GM12864 (cell line): Measurements from ENCODE around the gene CCT5.

Source experiments
- DNase-seq: peaks from one replicate; pipeline ENCODE4 v3.0.0-alpha.2; 2011; ENCODE audit warnings: low read depth
- H3K4me3 ChIP-seq: 2 replicates; pipeline ENCODE4 v1.5.1; 2011; ENCODE audit warnings: mild to moderate bottlenecking, low read depth, low read length, control low read depth
- TF ChIP-seq, protein P1 (sequence below): IDR thresholded peaks from 2 replicates; pipeline ENCODE4 v1.5.1; 2011; ENCODE audit warnings: low read depth, mild to moderate bottlenecking, moderate library complexity, low read length, control low read depth, inconsistent platforms; ENCODE audit errors: missing control alignments

CCT5 gene

DNA sequence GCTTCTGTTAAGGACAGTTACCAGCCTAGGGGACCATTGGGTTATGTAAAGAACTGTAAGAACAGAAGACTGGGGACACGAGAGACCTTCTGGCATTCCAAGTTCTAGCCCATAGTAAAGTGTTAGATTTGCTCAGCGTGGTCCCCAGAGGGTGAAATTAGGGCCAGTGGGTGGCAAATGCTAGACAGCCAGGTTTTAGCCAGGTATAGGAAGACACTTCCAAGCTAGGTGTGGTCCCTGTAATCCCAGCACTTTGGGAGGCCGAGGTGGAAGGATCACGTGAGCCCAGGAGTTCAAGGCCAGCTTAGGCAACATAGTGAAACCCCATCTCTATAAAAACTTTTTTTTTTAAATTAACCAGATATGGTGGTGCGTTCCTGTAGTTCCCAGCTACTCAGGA is 34.7 kb upstream of the CCT5 start:
- TF ChIP-seq, protein P1, sequence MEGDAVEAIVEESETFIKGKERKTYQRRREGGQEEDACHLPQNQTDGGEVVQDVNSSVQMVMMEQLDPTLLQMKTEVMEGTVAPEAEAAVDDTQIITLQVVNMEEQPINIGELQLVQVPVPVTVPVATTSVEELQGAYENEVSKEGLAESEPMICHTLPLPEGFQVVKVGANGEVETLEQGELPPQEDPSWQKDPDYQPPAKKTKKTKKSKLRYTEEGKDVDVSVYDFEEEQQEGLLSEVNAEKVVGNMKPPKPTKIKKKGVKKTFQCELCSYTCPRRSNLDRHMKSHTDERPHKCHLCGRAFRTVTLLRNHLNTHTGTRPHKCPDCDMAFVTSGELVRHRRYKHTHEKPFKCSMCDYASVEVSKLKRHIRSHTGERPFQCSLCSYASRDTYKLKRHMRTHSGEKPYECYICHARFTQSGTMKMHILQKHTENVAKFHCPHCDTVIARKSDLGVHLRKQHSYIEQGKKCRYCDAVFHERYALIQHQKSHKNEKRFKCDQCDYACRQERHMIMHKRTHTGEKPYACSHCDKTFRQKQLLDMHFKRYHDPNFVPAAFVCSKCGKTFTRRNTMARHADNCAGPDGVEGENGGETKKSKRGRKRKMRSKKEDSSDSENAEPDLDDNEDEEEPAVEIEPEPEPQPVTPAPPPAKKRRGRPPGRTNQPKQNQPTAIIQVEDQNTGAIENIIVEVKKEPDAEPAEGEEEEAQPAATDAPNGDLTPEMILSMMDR = no peak
- no peak for DNase-seq
- H3K4me3 ChIP-seq = no peak overlapping the region

DNA sequence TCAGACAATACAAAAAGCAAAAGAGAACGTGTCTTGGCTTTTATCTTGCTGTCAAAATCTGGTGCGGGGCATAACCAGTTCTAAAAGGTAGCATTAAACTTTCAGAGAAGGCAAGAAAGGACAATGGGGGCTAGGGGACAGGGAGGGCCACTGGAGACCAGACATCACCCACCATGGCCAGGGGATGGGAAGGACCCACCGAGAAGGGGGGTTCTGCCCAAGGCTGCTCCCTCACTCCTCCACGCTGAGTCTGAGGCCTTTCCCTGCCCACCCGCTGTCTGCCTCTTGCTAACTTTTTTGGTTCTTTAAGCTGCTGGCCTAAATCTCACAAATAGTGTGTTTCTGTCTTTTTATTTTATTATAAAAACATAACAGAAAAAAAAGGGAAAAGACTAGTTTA is 34.0 kb upstream of the CCT5 start:
- no peak overlapping the region for H3K4me3 ChIP-seq
- no peak for DNase-seq
- TF ChIP-seq, protein P1 = no peak

DNA sequence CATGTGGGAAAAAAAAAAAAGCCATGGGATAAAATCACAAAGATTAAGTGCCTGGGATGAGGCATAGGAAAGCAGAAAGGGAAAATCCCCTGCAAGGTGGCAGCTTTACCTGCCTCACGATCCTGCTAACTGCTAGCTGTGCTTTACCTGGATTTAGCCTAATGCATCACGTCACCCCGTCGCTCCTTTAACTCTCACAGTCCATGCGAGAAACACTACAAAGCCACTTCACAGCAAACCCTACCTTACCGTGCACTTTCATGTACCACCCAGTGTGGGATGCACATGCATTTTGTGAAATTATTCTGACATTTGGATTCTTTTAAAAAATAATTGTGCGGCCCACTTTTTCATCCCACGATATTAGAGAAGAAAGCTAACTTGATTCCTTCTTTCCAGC is 31.4 kb upstream of the CCT5 start:
- no peak for DNase-seq
- TF ChIP-seq, protein P1 = no peak
- no peak overlapping the region for H3K4me3 ChIP-seq

DNA sequence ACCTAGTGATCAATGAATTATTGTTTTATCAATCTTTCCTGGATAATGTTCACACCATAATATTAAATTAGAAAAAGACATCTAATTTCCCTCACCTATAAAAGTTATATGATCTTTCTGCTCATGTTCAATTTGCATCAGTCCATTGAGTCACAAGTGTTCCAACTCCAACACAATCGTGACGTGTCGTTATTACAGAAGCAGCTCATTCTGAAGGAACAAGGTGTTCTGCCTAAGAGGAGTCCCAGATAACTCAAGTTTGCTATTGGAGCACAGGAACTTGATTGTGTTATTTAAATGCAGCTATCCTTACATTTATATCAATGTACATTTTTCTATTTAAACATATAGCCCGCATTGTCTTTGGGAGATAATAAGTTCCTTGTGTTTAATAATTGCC is 31.0 kb upstream of the CCT5 start:
- no peak overlapping the region for H3K4me3 ChIP-seq
- TF ChIP-seq, protein P1 = no peak
- DNase-seq = no peak

DNA sequence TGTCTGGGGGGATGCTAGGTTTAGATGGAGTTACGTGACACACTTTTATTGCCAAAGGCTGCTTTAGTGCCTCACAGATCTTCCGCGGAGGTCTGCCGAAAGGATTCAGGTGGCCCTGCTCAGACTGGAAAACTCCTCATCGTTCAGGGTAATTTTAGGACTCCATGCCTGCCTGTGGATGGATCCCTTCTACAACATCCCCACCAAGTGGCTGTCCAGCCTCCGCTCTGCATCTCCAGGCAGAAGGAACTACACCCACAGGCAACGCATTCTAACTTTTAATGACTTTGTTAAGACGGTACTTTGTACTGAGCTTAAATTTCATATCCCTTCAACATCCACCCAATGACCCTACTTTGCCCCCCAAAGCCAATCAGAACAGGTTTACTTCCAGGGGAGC is 29.8 kb upstream of the CCT5 start:
- H3K4me3 ChIP-seq = no peak overlapping the region
- TF ChIP-seq, protein P1 = no peak
- no peak for DNase-seq

DNA sequence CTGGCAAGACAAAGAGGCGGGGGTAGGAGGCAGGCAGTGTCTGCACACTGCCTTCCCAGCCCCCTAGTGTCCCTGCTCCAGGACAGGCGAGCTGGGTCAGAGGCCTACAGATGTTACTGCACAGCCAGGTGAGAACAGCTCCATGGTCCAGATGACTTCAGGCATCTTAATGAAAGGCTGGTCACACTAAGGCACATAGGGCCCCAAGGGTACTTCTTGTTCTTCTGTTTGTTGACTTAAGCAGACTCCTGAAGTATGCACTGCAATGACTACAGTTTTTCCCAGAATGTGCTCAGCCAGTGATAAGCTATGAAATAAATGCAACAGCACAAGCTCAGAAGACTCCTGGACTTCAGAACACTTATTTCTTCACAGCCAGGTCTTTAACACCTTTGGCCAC is 27.8 kb upstream of the CCT5 start:
- DNase-seq = no peak

DNA sequence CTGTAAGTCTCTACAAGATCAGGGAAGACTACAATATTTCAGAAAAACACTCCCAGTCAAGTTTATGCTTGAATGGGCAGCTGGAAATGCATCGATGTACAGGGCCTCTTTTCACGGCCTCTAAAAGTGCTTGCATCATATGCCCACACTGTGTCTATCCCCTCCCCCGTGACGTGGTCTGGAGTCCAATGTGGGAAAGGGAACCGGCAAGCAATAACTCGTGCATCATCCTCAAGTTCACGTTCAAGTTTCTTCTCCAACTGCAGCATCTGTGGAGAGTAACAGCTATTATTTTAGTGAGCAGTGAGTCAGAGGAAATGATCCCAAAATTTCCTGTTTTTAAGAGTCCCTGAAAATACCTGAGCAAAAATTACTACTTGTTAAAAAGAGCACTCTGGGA is 22.7 kb upstream of the CCT5 start:
- H3K4me3 ChIP-seq = no peak overlapping the region
- TF ChIP-seq, protein P1 = no peak
- no peak for DNase-seq

More for the DNA sequence above, 27.8 kb upstream of the CCT5 start:
- H3K4me3 ChIP-seq = no peak overlapping the region
- TF ChIP-seq, protein P1 = no peak
